Ureter (tissue), 1 donor: ENCODE measurements around the gene HELT. TPM values are rescaled to one million over a fixed set of nuclear protein-coding genes. Genes with fewer than 3 reads are reported as not detected.
"Not testable (repeated sequence)": the region's sequence is repeated elsewhere in the genome, so short reads cannot be mapped to it uniquely, and the experiment has no call there.

ENCODE experiments used
- DNase-seq: peaks from one replicate; pipeline ENCODE4 v3.0.0-alpha.2; 2020; ENCODE audit warnings: low spot score
- total RNA-seq: library from RNA; stranded (reverse); gene quantifications from one replicate; pipeline ENCODE4 v1.2.4, GENCODE V29; 2023
- donor health status: DM: yes; HTN: yes; CAD: no.

Gene HELT
- not detected for total RNA-seq

- DNase-seq: no peak
Measured at GRCh38 chr4:185017964-185018772, at the start of gene HELT. TSS of gene HELT (plus strand) at chr4:185018490. CDS start at chr4:185018929, 439 bp downstream.

- peak; percentile 79 for DNase-seq
Measured at GRCh38 chr4:184968784-184969201, 49.5 kb upstream of the HELT start.

GRCh38 chr4:184969610-184970009 lies 48.7 kb upstream of the HELT start:
- DNase-seq: no peak

DNA sequence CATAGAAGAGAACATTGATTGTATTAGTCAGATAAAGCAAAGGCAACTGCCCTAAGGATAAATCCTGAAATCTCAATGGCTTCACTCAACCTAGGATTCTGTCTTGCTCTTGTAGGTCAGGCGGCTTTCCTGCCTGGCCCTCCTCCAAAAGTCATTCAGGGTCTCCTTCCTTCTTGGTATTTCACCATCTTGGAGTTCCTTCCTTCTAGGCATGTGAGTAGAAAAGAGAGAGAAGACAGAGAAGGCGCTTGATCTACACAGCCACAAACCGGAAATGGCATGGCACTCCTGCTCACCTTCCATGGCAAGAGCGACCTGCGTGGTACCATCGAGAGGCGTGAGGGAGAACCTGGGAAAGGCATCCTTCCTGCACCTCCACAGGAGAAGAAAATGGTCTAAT lies 45.3 kb upstream of the HELT start:
- DNase-seq: no peak

GRCh38 chr4:184976348-184976747 lies 41.9 kb upstream of the HELT start:
- DNase-seq: not testable (repeated sequence)

- DNase-seq: no peak
Measured at GRCh38 chr4:184977747-184978146, 40.5 kb upstream of the HELT start.

- DNase-seq: no peak
Measured at GRCh38 chr4:184978211-184978610, 40.1 kb upstream of the HELT start.

- DNase-seq: no peak
Measured at GRCh38 chr4:184979461-184980124, 38.7 kb upstream of the HELT start.

DNA sequence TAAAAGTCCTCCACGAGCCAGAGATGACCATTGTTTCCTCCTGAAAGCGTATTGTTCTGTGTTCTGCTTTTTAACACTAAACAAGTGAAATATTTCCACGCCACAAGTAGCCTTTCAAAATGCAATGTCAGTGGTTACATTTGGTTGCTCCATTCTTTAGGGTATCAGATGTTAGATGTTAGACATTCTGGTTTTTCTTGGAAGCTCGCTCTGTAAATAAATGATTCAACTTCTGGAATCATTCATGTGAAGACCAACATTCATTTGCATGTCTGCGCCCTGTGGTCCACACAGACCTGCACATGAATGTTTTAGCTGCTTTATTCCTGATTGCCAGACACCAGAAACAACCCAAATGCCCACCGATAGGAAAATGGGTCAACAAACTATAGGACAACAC lies 38.0 kb upstream of the HELT start:
- no peak for DNase-seq

- peak; percentile 69 for DNase-seq
Measured at GRCh38 chr4:184983672-184984356, 34.5 kb upstream of the HELT start.

DNA sequence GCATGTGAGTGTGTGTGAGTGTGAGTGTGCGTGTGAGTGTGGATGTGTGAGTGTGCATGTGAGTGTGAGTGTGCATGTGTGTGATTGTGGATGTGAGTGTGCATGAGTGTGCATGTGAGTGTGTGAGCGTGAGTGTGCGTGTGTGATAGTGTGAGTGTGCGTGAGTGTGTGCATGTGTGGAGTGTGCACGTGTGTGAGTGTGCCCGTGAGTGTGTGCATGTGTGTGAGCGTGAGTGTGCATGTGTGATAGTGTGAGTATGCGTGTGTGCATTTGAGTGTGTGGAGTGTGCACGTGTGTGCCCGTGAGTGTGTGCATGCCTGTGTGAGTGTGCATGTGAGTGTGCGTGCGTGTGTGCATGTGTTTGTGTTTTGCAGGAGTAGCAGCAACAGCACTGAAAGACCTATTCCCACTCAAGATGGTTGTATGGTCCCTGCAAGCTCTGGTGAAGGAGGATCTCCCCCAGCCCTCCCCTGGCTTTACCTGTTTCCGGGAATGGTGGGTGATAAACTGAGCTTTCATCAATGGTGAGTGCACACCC lies 30.7 kb upstream of the HELT start:
- no peak for DNase-seq

- DNase-seq: no peak
Measured at GRCh38 chr4:184988611-184989010, 29.7 kb upstream of the HELT start.

GRCh38 chr4:184989283-184989682 lies 29.0 kb upstream of the HELT start:
- DNase-seq: not testable (repeated sequence)

GRCh38 chr4:184990131-184990530 lies 28.2 kb upstream of the HELT start:
- DNase-seq: not testable (repeated sequence)

GRCh38 chr4:184991860-184992259 lies 26.4 kb upstream of the HELT start:
- DNase-seq: no peak

- DNase-seq: no peak
Measured at GRCh38 chr4:184992422-184992821, 25.9 kb upstream of the HELT start.

- no peak for DNase-seq
Measured at GRCh38 chr4:184993247-184993646, 25.0 kb upstream of the HELT start.

GRCh38 chr4:184994010-184994622 lies 24.2 kb upstream of the HELT start:
- DNase-seq: no peak

- no peak for DNase-seq
Measured at GRCh38 chr4:184994623-184995010, 23.7 kb upstream of the HELT start.

DNA sequence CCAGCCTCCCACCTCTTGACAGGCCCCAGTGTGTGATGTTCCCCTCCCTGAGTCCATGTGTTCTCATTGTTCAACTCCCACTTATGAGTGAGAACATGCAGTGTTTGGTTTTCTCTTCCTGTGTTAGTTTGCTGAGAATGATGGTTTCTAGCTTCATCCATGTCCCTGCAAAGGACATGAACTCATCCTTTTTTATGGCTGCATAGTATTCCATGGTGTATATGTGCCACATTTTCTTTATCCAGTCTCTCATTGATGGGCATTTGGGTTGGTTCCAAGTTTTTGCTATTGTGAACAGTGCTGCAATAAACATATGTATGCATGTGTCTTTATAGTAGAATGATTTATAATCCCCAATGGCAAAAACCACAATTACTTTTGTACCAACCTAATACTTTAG lies 20.6 kb upstream of the HELT start:
- not testable (repeated sequence) for DNase-seq

DNA sequence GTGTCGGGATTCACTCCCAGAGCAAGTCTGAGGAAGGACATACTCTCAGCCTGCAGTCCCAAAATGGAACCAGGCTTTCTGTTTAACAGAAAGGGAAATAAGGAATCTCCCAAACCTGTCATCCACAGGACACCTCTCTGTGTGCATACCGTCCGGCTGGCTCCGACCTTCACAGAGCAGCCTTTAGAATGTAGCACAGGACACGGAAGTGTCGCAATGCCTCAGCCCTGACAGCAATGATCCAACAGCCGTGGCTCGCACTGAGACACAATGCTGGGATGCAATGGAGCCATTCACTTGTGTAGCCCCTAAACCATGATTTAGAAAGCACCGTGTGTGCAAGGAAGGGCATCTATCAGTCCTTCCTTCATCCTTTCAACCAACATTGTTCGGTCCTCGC lies 15.5 kb upstream of the HELT start:
- no peak for DNase-seq
